ENCODE measurements around the gene OLA1.

Gene OLA1

GRCh38 chr2:174254267-174254666 is 5.9 kb upstream of the OLA1 start:
- Histone ChIP-seq H3K9ac (ENCODE audit: low read length) (no peak overlapping the region), H3K9me3 (ENCODE audit: insufficient read depth, low read length) (no peaks in the 10 kb centered on the region), H3K4me3 (ENCODE audit: insufficient read depth, low read length, poor library complexity, severe bottlenecking) (no peak overlapping the region), H3K27me3 (ENCODE audit: low read length) (no peaks in the 10 kb centered on the region), H3K36me3 (ENCODE audit: low read length) (no peaks in the 10 kb centered on the region), H3K4me2 (ENCODE audit: low read depth, low read length, poor library complexity, severe bottlenecking) (no peak overlapping the region), H3K9me2 (replicated peaks; ENCODE audit: insufficient read depth, low read length) (no peaks in the 10 kb centered on the region), H2AFZ (ENCODE audit: low read depth, low read length, severe bottlenecking) (no peak overlapping the region), H4K20me1 (ENCODE audit: low read depth, low read length) (no peaks in the 10 kb centered on the region), H3F3A (ENCODE audit: insufficient read depth) (no peaks in the 10 kb centered on the region), H3K79me2 (ENCODE audit: insufficient read depth, low read length) (no peaks in the 10 kb centered on the region), H3K27ac (ENCODE audit: low read depth, low read length) (no peak overlapping the region)
- no peak for TF ChIP-seq CTCF (IDR thresholded peaks at IDR 0.05; ENCODE audit: insufficient read depth, low read length, poor library complexity, severe bottlenecking)
- no peak for TF ChIP-seq EZH2phosphoT487 (conservative IDR thresholded peaks at IDR 0.05; ENCODE audit: low read length)

GRCh38 chr2:174248998-174249592 is 763 bp upstream of the OLA1 start:
- Histone ChIP-seq H2AFZ (ENCODE audit: low read depth, low read length, severe bottlenecking) (peak overlapping the region; percentile 93), H4K20me1 (ENCODE audit: low read depth, low read length) (no peaks in the 10 kb centered on the region), H3K4me3 (ENCODE audit: insufficient read depth, low read length, poor library complexity, severe bottlenecking) (peak overlapping the region; percentile 72), H3K9me2 (replicated peaks; ENCODE audit: insufficient read depth, low read length) (no peaks in the 10 kb centered on the region), H3K36me3 (ENCODE audit: low read length) (peaks cover 5% of the 10 kb centered on the region; the same call in 1 of the 2 replicates), H3K9me3 (ENCODE audit: insufficient read depth, low read length) (no peaks in the 10 kb centered on the region), H3K9ac (ENCODE audit: low read length) (peak overlapping the region; percentile 94), H3K4me2 (ENCODE audit: low read depth, low read length, poor library complexity, severe bottlenecking) (peak overlapping the region; percentile 83), H3K27ac (ENCODE audit: low read depth, low read length) (0 out of 2 replicates have a peak overlapping the region, but pooled peaks have one; percentile 28), H3K27me3 (ENCODE audit: low read length) (no peaks in the 10 kb centered on the region), H3K79me2 (ENCODE audit: insufficient read depth, low read length) (peaks cover 41% of the 10 kb centered on the region), H3F3A (ENCODE audit: insufficient read depth) (no peaks in the 10 kb centered on the region)
- TF ChIP-seq EZH2phosphoT487 (conservative IDR thresholded peaks at IDR 0.05; ENCODE audit: low read length): no peak
- no peak for TF ChIP-seq CTCF (IDR thresholded peaks at IDR 0.05; ENCODE audit: insufficient read depth, low read length, poor library complexity, severe bottlenecking)

GRCh38 chr2:174247474-174248186 is 702 bp downstream of the OLA1 start:
- Histone ChIP-seq H3K4me3 (ENCODE audit: insufficient read depth, low read length, poor library complexity, severe bottlenecking) (peak overlapping the region; percentile 78), H3K36me3 (ENCODE audit: low read length) (peaks cover 7% of the 10 kb centered on the region; the same call in 1 of the 2 replicates), H3K27me3 (ENCODE audit: low read length) (no peaks in the 10 kb centered on the region), H3K4me2 (ENCODE audit: low read depth, low read length, poor library complexity, severe bottlenecking) (peak overlapping the region; percentile 65), H2AFZ (ENCODE audit: low read depth, low read length, severe bottlenecking) (peak overlapping the region; percentile 60), H4K20me1 (ENCODE audit: low read depth, low read length) (no peaks in the 10 kb centered on the region), H3K9me2 (replicated peaks; ENCODE audit: insufficient read depth, low read length) (no peaks in the 10 kb centered on the region), H3K9me3 (ENCODE audit: insufficient read depth, low read length) (no peaks in the 10 kb centered on the region), H3K27ac (ENCODE audit: low read depth, low read length) (peak overlapping the region; percentile 50), H3K79me2 (ENCODE audit: insufficient read depth, low read length) (peaks cover 55% of the 10 kb centered on the region), H3K9ac (ENCODE audit: low read length) (peak overlapping the region; percentile 94), H3F3A (ENCODE audit: insufficient read depth) (no peaks in the 10 kb centered on the region)
- TF ChIP-seq EZH2phosphoT487 (conservative IDR thresholded peaks at IDR 0.05; ENCODE audit: low read length): no peak
- TF ChIP-seq CTCF (IDR thresholded peaks at IDR 0.05; ENCODE audit: insufficient read depth, low read length, poor library complexity, severe bottlenecking): no peak
